Fibroblast of lung (primary cell): ENCODE measurements around the gene SEMA3D.

Experiments used
- CTCF ChIP-seq, 2 donors: IDR thresholded peaks in 1 of 2; conservative IDR thresholded peaks in 1 of 2; 1 replicate in 1 of 2; 2 replicates in 1 of 2; pipeline ENCODE4 v1.5.1; 2011 to 2012; ENCODE audit warnings: low read length in 2 of 2, control low read depth in 1 of 2, inconsistent platforms in 1 of 2, low read depth in 1 of 2, mild to moderate bottlenecking in 1 of 2
- EZH2 ChIP-seq: IDR thresholded peaks from 2 replicates; pipeline ENCODE4 v1.5.1; 2012; ENCODE audit warnings: low read length, control low read depth, mild to moderate bottlenecking; ENCODE audit errors: missing control alignments

- TF ChIP-seq CTCF (conservative IDR thresholded peaks at IDR 0.05 in 1 of 2, IDR thresholded peaks at IDR 0.05 in 1 of 2; ENCODE audit: low read depth in 1 of 2, low read length in 2 of 2) (no peak), EZH2 (peak; percentile 44)
Measured at GRCh38 chr7:85184599-85185423, 2.0 kb downstream of the SEMA3D start.
